PC-9 (cell line): ENCODE data around the gene ADD3. TPM values are rescaled to one million over a fixed set of nuclear protein-coding genes. Genes with fewer than 3 reads are reported as not detected.

Experiments
- BruUV-seq: library from RNA; stranded (reverse); fragments of 400-500 nt; replicated peaks from 2 replicates; lab custom pipeline; 2021; lab: Mats Ljungman, UMichigan
- CTCF ChIA-PET: fragments of 300-600 bp; sonication (Branson Sonifier 250); formaldehyde crosslinking; loops from one replicate; lab custom pipeline; 2022; ENCODE audit warnings: antibody characterized with exemption; lab: Charles Lee
- POLR2A ChIA-PET: fragments of 300-600 bp; sonication (Branson Sonifier 250); formaldehyde crosslinking; loops from one replicate; lab custom pipeline; 2022; ENCODE audit warnings: antibody characterized with exemption; ENCODE audit not compliant: unreplicated experiment; lab: Charles Lee
- DNase-seq, 2 experiments: peaks; one replicate each; pipeline versions ENCODE4 v3.0.0 to v3.0.0-alpha.2; 2015 to 2022; ENCODE audit warnings: mixed read lengths in 1 of 2
- H2AFZ ChIP-seq: fragments of 200-600 bp; sonication (generic); 2 replicates; pipeline ENCODE4 v1.8.1; 2017; ENCODE audit warnings: antibody characterized with exemption
- H3F3A ChIP-seq: fragments of 200-600 bp; sonication (generic); 2 replicates; pipeline ENCODE4 v1.8.1; 2017; ENCODE audit warnings: antibody characterized with exemption, mild to moderate bottlenecking, low read depth; ENCODE audit not compliant: insufficient read depth
- H3K27ac ChIP-seq: fragments of 200-600 bp; sonication (generic); 2 replicates; pipeline ENCODE4 v1.6.1; 2016; ENCODE audit warnings: mixed run types
- H3K27me3 ChIP-seq: fragments of 200-600 bp; sonication (generic); 2 replicates; pipeline ENCODE4 v1.6.1; 2016; ENCODE audit warnings: low read depth, mixed run types; ENCODE audit not compliant: insufficient read depth
- H3K36me3 ChIP-seq: fragments of 200-600 bp; sonication (generic); 2 replicates; pipeline ENCODE4 v1.6.1; 2016; ENCODE audit warnings: low read depth, mixed run types
- H3K4me1 ChIP-seq: fragments of 200-600 bp; sonication (generic); replicated peaks from 2 replicates; pipeline ENCODE4 v1.6.1; 2016; ENCODE audit warnings: mixed run types; ENCODE audit not compliant: insufficient read depth
- H3K4me2 ChIP-seq: fragments of 200-600 bp; sonication (generic); 2 replicates; pipeline ENCODE4 v1.6.1; 2017; ENCODE audit warnings: mixed run types
- H3K4me3 ChIP-seq: fragments of 200-600 bp; sonication (generic); 2 replicates; pipeline ENCODE4 v1.6.1; 2016; ENCODE audit warnings: mixed run types
- H3K79me2 ChIP-seq: fragments of 200-600 bp; sonication (generic); 2 replicates; pipeline ENCODE4 v1.6.1; 2017; ENCODE audit warnings: low read depth, mixed run types
- H3K9me2 ChIP-seq: fragments of 200-600 bp; sonication (generic); 2 replicates; pipeline ENCODE4 v1.8.1; 2017; ENCODE audit warnings: mild to moderate bottlenecking; ENCODE audit not compliant: insufficient read depth
- H3K9me3 ChIP-seq: fragments of 200-600 bp; sonication (generic); 2 replicates; pipeline ENCODE4 v1.8.1; 2016; ENCODE audit warnings: low read depth; ENCODE audit not compliant: insufficient read depth
- H4K20me1 ChIP-seq: fragments of 200-600 bp; sonication (generic); 2 replicates; pipeline ENCODE4 v1.8.1; 2017; ENCODE audit not compliant: insufficient read depth
- CTCF ChIP-seq: fragments of 200-600 bp; sonication (generic); conservative IDR thresholded peaks from 2 replicates; pipeline ENCODE4 v1.6.1; 2017; ENCODE audit warnings: mixed run types, antibody characterized with exemption, mild to moderate bottlenecking, moderate library complexity
- EZH2 ChIP-seq: fragments of 200-600 bp; sonication (generic); IDR thresholded peaks from 2 replicates; pipeline ENCODE4 v1.8.0; 2017; ENCODE audit warnings: antibody characterized with exemption, low read depth
- intact Hi-C: fragments of 100-400 bp; cut with micrococcal nuclease; formaldehyde crosslinking; loops from one replicate; pipeline ENCODE4 v1.10.0; 2022; ENCODE audit not compliant: unreplicated experiment
- total RNA-seq: library from RNA; stranded (reverse); gene quantifications from 2 replicates; pipeline ENCODE4 v1.2.3, GENCODE V29; 2021

The ADD3 gene
- total RNA-seq, 1 experiment from 2014 or later = 77.7 TPM

GRCh38 chr10:109998513-109998912, 9.3 kb upstream of the ADD3 start:
- POLR2A ChIA-PET = no interaction called here
- TF ChIP-seq EZH2 (no peak), CTCF (no peak)
- H3K4me1 ChIP-seq = no peaks in the 10 kb centered on the region

GRCh38 chr10:110002801-110003523, 4.8 kb upstream of the ADD3 start:
- H3K79me2 ChIP-seq = no peaks in the 10 kb centered on the region
- ChIA-PET POLR2A (no interaction called here), CTCF (interaction anchor here (0.6 kb wide), 1 partner anchor 18 kb away, joined by 4 read pairs; no protein-coding TSS in a partner anchor)
- no peaks in the 10 kb centered on the region for H3K4me1 ChIP-seq
- H3F3A ChIP-seq = no peaks in the 10 kb centered on the region; the same call in 1 of the 2 replicates
- H3K36me3 ChIP-seq = no peaks in the 10 kb centered on the region
- TF ChIP-seq CTCF (no peak), EZH2 (no peak)
- no TSS peak for BruUV-seq
- no peaks in the 10 kb centered on the region for H3K9me2 ChIP-seq
- H3K4me3 ChIP-seq = no peak overlapping the region
- DNase-seq = no peak
- no peak overlapping the region for H2AFZ ChIP-seq
- no peak overlapping the region for H3K4me2 ChIP-seq
- no peaks in the 10 kb centered on the region for H3K9me3 ChIP-seq
- H3K27me3 ChIP-seq = no peaks in the 10 kb centered on the region
- no peak overlapping the region for H3K27ac ChIP-seq
- intact Hi-C loops = loop anchor here (10.0 kb wide), 2 partner anchors 118 to 132 kb away; no protein-coding TSS in a partner anchor
- no peaks in the 10 kb centered on the region for H4K20me1 ChIP-seq

More at GRCh38 chr10:109998513-109998912, 9.3 kb upstream of the ADD3 start:
- Histone ChIP-seq H3K9me2 (no peaks in the 10 kb centered on the region), H3K27ac (no peak overlapping the region), H3F3A (no peaks in the 10 kb centered on the region), H3K36me3 (no peaks in the 10 kb centered on the region), H4K20me1 (no peaks in the 10 kb centered on the region), H3K9me3 (no peaks in the 10 kb centered on the region), H3K27me3 (no peaks in the 10 kb centered on the region), H3K4me3 (no peak overlapping the region), H2AFZ (no peak overlapping the region), H3K4me2 (no peak overlapping the region), H3K79me2 (no peaks in the 10 kb centered on the region)
- intact Hi-C loops = no loop called here
- no peak for DNase-seq
- no TSS peak for BruUV-seq
- CTCF ChIA-PET = no interaction called here

- H3K36me3 ChIP-seq = no peaks in the 10 kb centered on the region
- TF ChIP-seq EZH2 = no peak
- H2AFZ ChIP-seq = no peak overlapping the region
- CTCF ChIA-PET = no interaction called here
- intact Hi-C loops = loop anchor here (10.0 kb wide), 2 partner anchors 119 to 131 kb away; no protein-coding TSS in a partner anchor
- no peaks in the 10 kb centered on the region for H3K4me1 ChIP-seq
- H3K9me3 ChIP-seq = no peaks in the 10 kb centered on the region
- H3K27me3 ChIP-seq = no peaks in the 10 kb centered on the region
- H3K79me2 ChIP-seq = no peaks in the 10 kb centered on the region
- no peak overlapping the region for H3K4me3 ChIP-seq
- POLR2A ChIA-PET = no interaction called here
- no TSS peak for BruUV-seq
- no peak overlapping the region for H3K27ac ChIP-seq
- H3F3A ChIP-seq = peaks cover under 1% of the 10 kb centered on the region; the same call in 1 of the 2 replicates
- no peak for DNase-seq
- H3K4me2 ChIP-seq = no peak overlapping the region
- H4K20me1 ChIP-seq = no peaks in the 10 kb centered on the region
- H3K9me2 ChIP-seq = no peaks in the 10 kb centered on the region
Observed at GRCh38 chr10:110003524-110003885, 4.3 kb upstream of the ADD3 start.
